Fibroblast of mammary gland (primary cell): Measurements from ENCODE around the gene MFSD1.
"Not testable (repeated sequence)": the region's sequence is repeated elsewhere in the genome, so short reads cannot be mapped to it uniquely, and the experiment has no call there.

Experiments used
- DNase-seq: peaks from one replicate; pipeline ENCODE4 v3.0.0-alpha.2; 2010; ENCODE audit warnings: low read depth
- H3K4me3 ChIP-seq: 2 replicates; pipeline ENCODE4 v1.5.1; 2011; ENCODE audit warnings: low read depth, mild to moderate bottlenecking, low read length, moderate library complexity; ENCODE audit not compliant: control insufficient read depth
- TF ChIP-seq, protein P1 (sequence below): conservative IDR thresholded peaks from 2 replicates; pipeline ENCODE4 v1.5.1; 2011; ENCODE audit warnings: low read depth, low read length, inconsistent platforms; ENCODE audit not compliant: control insufficient read depth, insufficient read depth

The MFSD1 gene

DNA sequence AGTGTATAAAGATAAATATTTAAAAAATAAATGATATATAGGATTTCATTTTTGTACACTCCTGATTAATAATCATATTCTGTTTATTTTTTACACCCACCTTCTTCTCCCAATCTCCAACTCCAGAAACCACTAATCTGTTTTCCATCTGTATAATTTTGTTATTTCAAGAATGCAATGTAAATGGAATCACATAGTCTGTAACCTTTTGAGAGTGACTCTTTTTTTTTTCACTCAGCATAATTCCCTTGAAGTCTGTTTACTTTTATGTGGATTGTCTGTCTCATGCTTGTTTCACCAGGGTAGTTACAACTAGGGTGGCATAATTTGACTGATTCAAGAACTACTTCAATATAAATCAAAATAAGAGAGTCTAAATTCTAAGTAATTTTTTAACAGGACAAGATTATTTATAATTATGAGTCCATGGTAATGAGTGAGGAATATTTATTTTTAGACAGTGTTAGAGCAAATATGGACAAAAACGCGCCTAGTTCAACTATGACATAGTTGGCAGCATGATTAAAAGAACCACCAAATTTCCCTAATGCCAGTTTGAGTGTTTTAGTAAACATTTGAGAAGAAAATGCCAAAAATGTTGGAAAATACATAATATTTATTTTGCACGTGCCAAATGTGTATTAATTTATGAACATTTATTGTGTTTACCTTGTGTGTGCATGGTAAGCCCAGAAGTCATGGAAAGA is 19.4 kb upstream of the MFSD1 start:
- TF ChIP-seq, protein P1, sequence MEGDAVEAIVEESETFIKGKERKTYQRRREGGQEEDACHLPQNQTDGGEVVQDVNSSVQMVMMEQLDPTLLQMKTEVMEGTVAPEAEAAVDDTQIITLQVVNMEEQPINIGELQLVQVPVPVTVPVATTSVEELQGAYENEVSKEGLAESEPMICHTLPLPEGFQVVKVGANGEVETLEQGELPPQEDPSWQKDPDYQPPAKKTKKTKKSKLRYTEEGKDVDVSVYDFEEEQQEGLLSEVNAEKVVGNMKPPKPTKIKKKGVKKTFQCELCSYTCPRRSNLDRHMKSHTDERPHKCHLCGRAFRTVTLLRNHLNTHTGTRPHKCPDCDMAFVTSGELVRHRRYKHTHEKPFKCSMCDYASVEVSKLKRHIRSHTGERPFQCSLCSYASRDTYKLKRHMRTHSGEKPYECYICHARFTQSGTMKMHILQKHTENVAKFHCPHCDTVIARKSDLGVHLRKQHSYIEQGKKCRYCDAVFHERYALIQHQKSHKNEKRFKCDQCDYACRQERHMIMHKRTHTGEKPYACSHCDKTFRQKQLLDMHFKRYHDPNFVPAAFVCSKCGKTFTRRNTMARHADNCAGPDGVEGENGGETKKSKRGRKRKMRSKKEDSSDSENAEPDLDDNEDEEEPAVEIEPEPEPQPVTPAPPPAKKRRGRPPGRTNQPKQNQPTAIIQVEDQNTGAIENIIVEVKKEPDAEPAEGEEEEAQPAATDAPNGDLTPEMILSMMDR, result no peak
- no peak for DNase-seq

DNA sequence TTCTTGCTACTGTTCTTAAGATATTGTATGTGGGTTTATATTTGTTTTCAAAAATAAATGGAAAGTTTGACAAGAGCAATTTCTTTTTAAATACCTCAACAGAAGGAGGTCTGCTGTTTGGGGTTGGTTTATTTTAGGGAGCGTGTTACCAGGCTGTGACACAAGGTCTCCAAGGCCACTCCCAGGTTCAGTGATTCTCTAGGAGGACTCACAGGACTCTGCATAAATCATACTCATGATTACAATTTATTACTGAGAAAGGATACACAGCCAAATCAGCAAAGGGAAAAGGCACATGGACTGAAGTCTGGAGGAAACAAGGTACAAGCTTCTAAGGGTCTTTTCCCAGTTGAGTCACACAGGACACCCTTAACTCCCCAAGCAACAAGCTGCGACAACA is 18.8 kb upstream of the MFSD1 start:
- H3K4me3 ChIP-seq, result no peak overlapping the region
- no peak for DNase-seq
- TF ChIP-seq, protein P1, result no peak

More for the DNA sequence above, 19.4 kb upstream of the MFSD1 start:
- H3K4me3 ChIP-seq, result no peak overlapping the region

DNA sequence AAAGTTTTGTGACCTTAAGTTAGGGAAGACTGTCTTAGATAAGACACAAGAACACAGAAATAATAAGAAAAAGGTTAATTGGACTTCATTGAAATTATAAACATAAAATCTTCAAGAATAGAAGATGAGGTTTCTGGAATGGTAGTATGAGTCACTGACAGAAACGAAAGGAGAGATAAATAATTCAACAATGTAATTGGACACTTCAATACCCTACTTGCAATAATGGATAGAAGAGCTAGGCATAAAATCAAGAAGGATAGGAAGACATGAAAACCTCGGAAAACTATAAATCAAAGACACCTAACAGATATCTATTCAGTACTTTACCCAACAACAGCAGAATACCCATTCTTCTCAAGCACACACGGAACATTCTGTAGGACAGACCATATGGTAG is 15.9 kb upstream of the MFSD1 start:
- TF ChIP-seq, protein P1, result no peak
- no peak overlapping the region for H3K4me3 ChIP-seq
- DNase-seq, result no peak

DNA sequence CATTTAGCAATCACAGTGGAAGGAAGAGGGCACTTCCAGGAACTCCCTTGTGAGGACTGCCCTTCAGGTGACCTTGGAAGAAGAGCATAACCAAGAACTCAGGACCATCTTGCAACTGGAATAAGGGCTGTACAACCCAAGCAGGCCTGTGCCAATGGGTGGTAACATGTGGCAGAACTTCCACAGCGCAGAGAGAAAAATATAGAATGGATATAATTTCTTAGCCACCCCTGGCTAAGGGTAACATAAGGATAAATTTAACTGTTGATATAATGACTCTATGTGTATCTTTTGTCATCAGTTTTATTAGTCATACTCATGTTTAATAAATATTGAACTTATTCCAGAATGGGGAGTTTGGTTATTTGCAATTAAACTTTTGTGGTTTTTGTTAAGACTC is 13.4 kb upstream of the MFSD1 start:
- H3K4me3 ChIP-seq, result no peak overlapping the region
- DNase-seq, result peak; percentile 52
- TF ChIP-seq, protein P1, result no peak

DNA sequence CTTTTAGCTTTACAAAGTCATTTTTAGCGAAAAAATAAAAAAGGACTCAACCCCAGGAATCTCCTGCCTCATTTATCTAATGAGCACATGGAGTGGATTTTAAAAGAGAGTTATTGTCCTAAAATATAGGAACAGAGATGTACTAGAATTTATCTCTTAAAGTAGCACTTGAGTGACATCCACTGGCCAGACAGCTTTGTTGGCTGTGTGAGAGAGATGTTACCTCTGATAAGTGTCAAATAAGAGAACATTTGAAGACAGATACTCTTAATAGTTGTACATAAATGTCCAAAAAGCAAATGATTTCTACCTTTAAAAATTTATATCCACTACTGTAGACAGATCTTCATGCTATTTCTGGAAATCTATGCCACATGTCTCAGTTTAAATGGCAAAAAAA is 12.3 kb upstream of the MFSD1 start:
- peak; percentile 78 for DNase-seq
- TF ChIP-seq, protein P1, result peak; percentile 56
- no peak overlapping the region for H3K4me3 ChIP-seq

DNA sequence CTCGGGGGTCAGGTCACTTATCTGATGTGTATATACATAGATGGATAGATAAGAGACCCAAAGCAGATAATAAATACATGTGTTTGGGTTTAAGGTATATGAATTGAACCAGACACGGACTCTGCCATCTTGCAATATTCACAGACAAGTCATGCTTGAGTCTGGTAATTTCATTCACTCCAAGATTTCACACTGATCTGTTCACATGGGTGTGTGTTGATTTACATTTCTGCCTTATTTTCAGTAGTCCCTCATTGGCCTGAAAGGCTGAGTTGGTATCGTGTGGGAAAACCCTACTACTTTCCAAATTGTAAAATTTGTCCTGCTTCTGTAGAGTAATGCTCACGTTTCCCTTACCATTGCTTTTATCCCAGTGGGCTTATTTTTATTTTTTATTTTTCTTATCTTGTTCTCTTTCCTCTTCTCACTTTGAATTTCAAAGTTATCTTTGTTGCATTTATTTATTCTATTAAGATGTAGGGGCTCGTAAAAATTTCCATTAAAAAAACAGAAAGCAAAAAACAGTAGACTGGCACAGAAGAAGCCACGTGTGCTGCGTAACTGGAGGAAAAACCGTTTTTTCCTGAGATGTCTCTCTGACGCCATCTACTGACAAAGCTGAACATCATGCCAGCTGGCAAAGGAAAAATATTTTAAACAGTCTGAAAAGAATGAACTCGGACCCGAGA is 10.8 kb upstream of the MFSD1 start:
- no peak overlapping the region for H3K4me3 ChIP-seq
- TF ChIP-seq, protein P1, result peak; percentile 81
- peak; percentile 82 for DNase-seq

DNA sequence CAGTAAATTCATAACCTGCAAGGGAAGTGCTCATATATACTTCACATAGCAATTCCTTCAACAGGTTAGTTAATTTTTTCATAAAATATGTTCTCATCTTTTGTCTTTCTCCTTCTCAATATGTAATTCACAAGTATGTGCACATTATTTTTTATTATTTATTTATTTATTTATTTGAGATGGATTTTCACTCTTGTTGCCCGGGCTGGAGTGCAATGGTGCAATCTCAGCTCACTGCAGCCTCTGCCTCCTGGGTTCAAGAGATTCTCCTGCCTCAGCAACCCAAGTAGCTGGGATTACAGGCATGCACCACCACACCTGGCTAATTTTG is 10.3 kb upstream of the MFSD1 start:
- H3K4me3 ChIP-seq, DNase-seq: not testable (repeated sequence)
